CD14-positive monocyte (primary cell): ENCODE measurements around the gene FADS1. TPM values are rescaled to one million over a fixed set of nuclear protein-coding genes. Genes with fewer than 3 reads are reported as not detected.

ENCODE experiments used
- DNase-seq, 3 donors: peaks; one replicate each; pipeline ENCODE4 v3.0.0-alpha.2; 2011 to 2022
- H2AFZ ChIP-seq: 2 replicates; pipeline ENCODE4 v1.6.0; 2012; ENCODE audit warnings: mild to moderate bottlenecking, low read depth, low read length, inconsistent platforms; ENCODE audit not compliant: insufficient read depth, poor library complexity, severe bottlenecking
- H3K27ac ChIP-seq, 2 donors: 1 replicate in 1 of 2; 2 replicates in 1 of 2; pipeline ENCODE4 v1.5.1; 2012 to 2013; ENCODE audit warnings: low read length in 2 of 2, control low read depth in 1 of 2, inconsistent platforms in 1 of 2, low read depth in 1 of 2, mild to moderate bottlenecking in 1 of 2
- H3K27me3 ChIP-seq, 2 donors: one replicate each; pipeline versions ENCODE4 v1.6.0 to v1.6.1; 2011 to 2013; ENCODE audit warnings: low read length in 2 of 2; ENCODE audit not compliant: control insufficient read depth in 2 of 2, insufficient read depth in 2 of 2
- H3K36me3 ChIP-seq, 2 donors: replicated peaks in 1 of 2; 1 replicate in 1 of 2; 2 replicates in 1 of 2; pipeline versions ENCODE4 v1.5.1 to v1.6.1; 2012 to 2013; ENCODE audit warnings: low read length in 2 of 2, control low read depth in 1 of 2, inconsistent platforms in 1 of 2, mild to moderate bottlenecking in 1 of 2; ENCODE audit not compliant: insufficient read depth in 2 of 2, control insufficient read depth in 1 of 2
- H3K4me1 ChIP-seq, 2 donors: 1 replicate in 1 of 2; 2 replicates in 1 of 2; pipeline versions ENCODE4 v1.5.1 to v1.6.1; 2012 to 2013; ENCODE audit warnings: low read length in 2 of 2, control low read depth in 1 of 2, inconsistent platforms in 1 of 2, mild to moderate bottlenecking in 1 of 2, moderate library complexity in 1 of 2; ENCODE audit not compliant: insufficient read depth in 2 of 2, control insufficient read depth in 1 of 2
- H3K4me2 ChIP-seq: replicated peaks from 2 replicates; pipeline ENCODE3; 2012; ENCODE audit warnings: low read length, moderate library complexity, mild to moderate bottlenecking; ENCODE audit not compliant: poor library complexity, severe bottlenecking; ENCODE audit errors: extremely low read depth
- H3K4me3 ChIP-seq, 3 experiments: fragments of 200-600 bp in 1 of 3; sonication (generic) in 1 of 3; replicated peaks in 1 of 3; 1 replicate in 2 of 3; 2 replicates in 1 of 3; pipeline ENCODE4 v1.5.1; 2011 to 2013; ENCODE audit warnings: low read length in 3 of 3, mild to moderate bottlenecking in 3 of 3, control low read depth in 2 of 3, low read depth in 2 of 3, inconsistent platforms in 1 of 3, moderate library complexity in 1 of 3
- H3K79me2 ChIP-seq: 2 replicates; pipeline ENCODE4 v1.6.0; 2012; ENCODE audit warnings: mild to moderate bottlenecking, control low read depth, inconsistent platforms, low read length, moderate library complexity; ENCODE audit not compliant: insufficient read depth
- H3K9ac ChIP-seq: 2 replicates; pipeline ENCODE4 v1.6.0; 2017; ENCODE audit warnings: low read length, mild to moderate bottlenecking; ENCODE audit not compliant: insufficient read depth, poor library complexity, severe bottlenecking
- H3K9me3 ChIP-seq, 2 donors: replicated peaks in 1 of 2; 1 replicate in 1 of 2; 2 replicates in 1 of 2; pipeline versions ENCODE4 v1.5.1 to v1.6.1; 2012 to 2013; ENCODE audit warnings: low read length in 2 of 2, control low read depth in 1 of 2; ENCODE audit not compliant: control insufficient read depth in 1 of 2, insufficient read depth in 1 of 2
- H4K20me1 ChIP-seq: 2 replicates; pipeline ENCODE4 v1.6.0; 2012; ENCODE audit warnings: mild to moderate bottlenecking, low read length, control low read depth, moderate library complexity; ENCODE audit not compliant: insufficient read depth
- H3K27ac Mint-ChIP-seq, 7 donors: one replicate each; pipeline ENCODE4 v1.8.0; 2020; ENCODE audit warnings: mild to moderate bottlenecking in 7 of 7, mixed read lengths in 7 of 7, moderate library complexity in 6 of 7, inconsistent platforms in 2 of 7
- H3K27me3 Mint-ChIP-seq, 3 donors: one replicate each; pipeline ENCODE4 v1.8.0; 2021 to 2022; ENCODE audit warnings: low read depth in 3 of 3, mild to moderate bottlenecking in 3 of 3, mixed read lengths in 3 of 3, moderate library complexity in 3 of 3, inconsistent platforms in 1 of 3
- H3K36me3 Mint-ChIP-seq, 2 donors: one replicate each; pipeline ENCODE4 v1.8.0; 2020; ENCODE audit warnings: mixed read lengths in 2 of 2, inconsistent platforms in 1 of 2, mild to moderate bottlenecking in 1 of 2
- H3K4me1 Mint-ChIP-seq: one replicate; pipeline ENCODE4 v1.8.0; 2020; ENCODE audit warnings: mild to moderate bottlenecking, mixed read lengths
- H3K4me3 Mint-ChIP-seq, 2 donors: one replicate each; pipeline ENCODE4 v1.8.0; 2020; ENCODE audit warnings: mild to moderate bottlenecking in 2 of 2, mixed read lengths in 2 of 2, moderate library complexity in 1 of 2
- H3K9me3 Mint-ChIP-seq, 7 donors: one replicate each; pipeline ENCODE4 v1.8.0; 2020 to 2022; ENCODE audit warnings: mixed read lengths in 7 of 7, mild to moderate bottlenecking in 6 of 7, moderate library complexity in 6 of 7, inconsistent platforms in 2 of 7
- CTCF ChIP-seq: fragments of 200-600 bp; IDR thresholded peaks from one replicate; pipeline ENCODE4 v1.8.0; 2022; ENCODE audit warnings: antibody characterized with exemption, mild to moderate bottlenecking
- WGBS: methylation state at CpG from one replicate; pipeline ENCODE4 v1.1.5; 2013; ENCODE audit warnings: missing lambda C conversion rate; ENCODE audit not compliant: insufficient coverage; 5-methylcytosine and 5-hydroxymethylcytosine counted together
- intact Hi-C, 2 donors: fragments of 100-400 bp; cut with micrococcal nuclease; formaldehyde crosslinking; loops; one replicate each; pipeline versions ENCODE4 v1.15.0 to v1.15.1; 2023
- polyA plus RNA-seq, 3 donors: library from polyadenylated mRNA; depleted of rRNA in 1 of 3; unstranded in 2 of 3; stranded (reverse) in 1 of 3; fragments of 300-500 nt in 2 of 3; fragments of >200 nt in 1 of 3; fragmentation: Illumina TruSeq in 2 of 3; gene quantifications; 1 replicate in 2 of 3; 2 replicates in 1 of 3; pipeline ENCODE4 v1.2.3, GENCODE V29; 2012 to 2021

The FADS1 gene
- polyA plus RNA-seq, 3 donors, result 10.6 to 31.8 (median 29.2) TPM

- 94% methylated on average over 12 of the region's 12 CpGs for WGBS
- H3K4me1 Mint-ChIP-seq, result peaks cover 69% of the 10 kb centered on the region
- peaks cover 26% of the 10 kb centered on the region for H3K79me2 ChIP-seq
Measured at GRCh38 chr11:61833926-61834277, 17.1 kb upstream of the FADS1 start.

GRCh38 chr11:61833471-61833870 is 16.7 kb upstream of the FADS1 start:
- Histone ChIP-seq H2AFZ (no peak overlapping the region), H3K9ac (no peak overlapping the region)

More at GRCh38 chr11:61833926-61834277, 17.1 kb upstream of the FADS1 start:
- Histone ChIP-seq H3K9ac (peak overlapping the region; percentile 10), H3K27me3 (peaks cover 0 to 8% of the 10 kb centered on the region in 2 donors), H3K9me3 (no peaks in the 10 kb centered on the region), H3K4me2 (no peak overlapping the region), H3K27ac (peak overlapping the region; percentile 43 to 75), H3K4me1 (peaks cover 63 to 67% of the 10 kb centered on the region in 2 donors), H2AFZ (peak overlapping the region; percentile 85), H4K20me1 (no peaks in the 10 kb centered on the region), H3K4me3 (no peak overlapping the region), H3K36me3 (no peaks in the 10 kb centered on the region)
- intact Hi-C loops, result loop anchor here in 1 of 2 donors (5.0 kb wide), 1 partner anchor 37 kb away; no protein-coding TSS in a partner anchor
- peak overlapping the region in 1 of 2 donors; percentile 62 for H3K4me3 Mint-ChIP-seq
- peak overlapping the region; percentile 43 to 92 (median 89) for H3K27ac Mint-ChIP-seq
- no peak for DNase-seq
- H3K27me3 Mint-ChIP-seq, result peaks cover 7 to 9% (median 8%) of the 10 kb centered on the region in 3 donors
- H3K9me3 Mint-ChIP-seq, result peaks cover 0 to 2% (median 0%) of the 10 kb centered on the region in 7 donors
- H3K36me3 Mint-ChIP-seq, result peaks cover 11 to 19% of the 10 kb centered on the region in 2 donors
- TF ChIP-seq CTCF, result no peak

More at GRCh38 chr11:61833471-61833870, 16.7 kb upstream of the FADS1 start:
- no peak overlapping the region for H3K27ac ChIP-seq
- H3K4me1 ChIP-seq, result peaks cover 67 to 71% of the 10 kb centered on the region in 2 donors
- H3K9me3 Mint-ChIP-seq, result peaks cover 0 to 2% (median 0%) of the 10 kb centered on the region in 7 donors
- no peak overlapping the region for H3K4me3 Mint-ChIP-seq
- no peak overlapping the region for H3K4me3 ChIP-seq
- H3K27me3 ChIP-seq, result peaks cover 0 to 13% of the 10 kb centered on the region in 2 donors
- H3K27ac Mint-ChIP-seq, result peak overlapping the region in 5 of 7 donors; percentile 4 to 92 (median 78)
- peaks cover 26% of the 10 kb centered on the region for H3K79me2 ChIP-seq
- H3K36me3 ChIP-seq, result no peaks in the 10 kb centered on the region
- WGBS, result 90% methylated on average over 9 of the region's 11 CpGs
- H4K20me1 ChIP-seq, result no peaks in the 10 kb centered on the region
- peaks cover 73% of the 10 kb centered on the region for H3K4me1 Mint-ChIP-seq
- peaks cover 8 to 14% of the 10 kb centered on the region in 2 donors for H3K36me3 Mint-ChIP-seq
- peaks cover 10 to 12% (median 11%) of the 10 kb centered on the region in 3 donors for H3K27me3 Mint-ChIP-seq
- TF ChIP-seq CTCF, result no peak
- DNase-seq, result no peak
- no peak overlapping the region for H3K4me2 ChIP-seq
- H3K9me3 ChIP-seq, result no peaks in the 10 kb centered on the region
- intact Hi-C loops, result loop anchor here in 1 of 2 donors (5.0 kb wide), 1 partner anchor 36 kb away; no protein-coding TSS in a partner anchor
